GM12891 (cell line): ENCODE results near the gene ZEB1.

Source experiments
- POLR2A ChIP-seq: IDR thresholded peaks from 2 replicates; pipeline ENCODE4 v1.6.1; 2011; ENCODE audit warnings: low read depth, low read length, control low read depth
- POLR2AphosphoS5 ChIP-seq: IDR thresholded peaks from 2 replicates; pipeline ENCODE4 v1.6.1; 2011; ENCODE audit warnings: low read depth, low read length, control low read depth

DNA sequence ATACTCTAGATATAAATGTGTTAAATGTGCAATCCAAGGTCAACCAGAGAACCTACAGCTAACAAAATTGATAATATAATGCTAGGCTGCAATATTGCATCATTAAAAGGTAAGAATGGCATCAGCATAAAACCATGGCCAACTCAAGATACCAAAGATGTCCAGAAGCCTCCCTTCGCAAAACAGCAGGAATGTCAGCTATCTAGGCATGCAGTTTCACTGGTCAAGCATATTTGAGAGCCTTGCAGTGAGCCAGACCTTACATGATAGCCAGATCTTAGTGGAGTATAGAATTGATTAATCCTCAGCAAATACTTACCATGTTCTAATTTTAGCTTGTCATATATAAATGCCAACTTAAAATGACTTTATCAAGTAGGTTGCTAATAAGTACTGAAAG lies 138.8 kb downstream of the ZEB1 start:
- TF ChIP-seq POLR2A, result no peak
- TF ChIP-seq POLR2AphosphoS5, result no peak
